Suprapubic skin (tissue), 4 donors: ENCODE measurements around the gene TRIM50. TPM values are rescaled to one million over a fixed set of nuclear protein-coding genes. Genes with fewer than 3 reads are reported as not detected.
"Not testable (repeated sequence)": the region's sequence is repeated elsewhere in the genome, so short reads cannot be mapped to it uniquely, and the experiment has no call there.

Source experiments
- DNase-seq, 2 donors: peaks; one replicate each; pipeline ENCODE4 v3.0.0-alpha.2; 2019; ENCODE audit warnings: low spot score in 2 of 2
- H3K27ac ChIP-seq: fragments of 200-600 bp; sonication (generic); one replicate; pipeline ENCODE4 v1.5.1; 2019
- H3K27me3 ChIP-seq: fragments of 200-600 bp; sonication (generic); one replicate; pipeline ENCODE4 v1.5.1; 2019
- H3K36me3 ChIP-seq: fragments of 200-600 bp; sonication (generic); one replicate; pipeline ENCODE4 v1.5.1; 2019
- H3K4me1 ChIP-seq: fragments of 200-600 bp; sonication (generic); one replicate; pipeline ENCODE4 v1.5.1; 2019
- H3K4me3 ChIP-seq: fragments of 200-600 bp; sonication (generic); one replicate; pipeline ENCODE4 v1.5.1; 2019; ENCODE audit warnings: mild to moderate bottlenecking
- H3K9me3 ChIP-seq: fragments of 200-600 bp; sonication (generic); one replicate; pipeline ENCODE4 v1.5.1; 2019
- CTCF ChIP-seq, 2 donors: fragments of 200-600 bp in 1 of 2; fragments of 450-650 bp in 1 of 2; sonication (generic) in 1 of 2; IDR thresholded peaks; one replicate each; pipeline ENCODE4 v1.5.1; 2016 to 2019; ENCODE audit warnings: antibody characterized with exemption in 2 of 2, mild to moderate bottlenecking in 1 of 2, moderate library complexity in 1 of 2
- EP300 ChIP-seq: sonication (generic); formaldehyde crosslinking; IDR thresholded peaks from one replicate; pipeline ENCODE4 v1.6.1; 2017; ENCODE audit warnings: antibody characterized with exemption
- POLR2A ChIP-seq, 2 donors: fragments of 450-650 bp; IDR thresholded peaks; one replicate each; pipeline ENCODE4 v1.6.1; 2017; ENCODE audit warnings: antibody characterized with exemption in 2 of 2, mild to moderate bottlenecking in 2 of 2, moderate library complexity in 2 of 2
- POLR2AphosphoS5 ChIP-seq, 3 donors: sonication (generic); formaldehyde crosslinking; IDR thresholded peaks; one replicate each; pipeline ENCODE4 v1.6.1; 2017; ENCODE audit warnings: antibody characterized with exemption in 3 of 3
- WGBS: methylation state at CpG from one replicate; pipeline ENCODE4 v1.1.5; 2018; 5-methylcytosine and 5-hydroxymethylcytosine counted together
- total RNA-seq, 4 donors: library from RNA; depleted of rRNA; stranded (reverse); fragments of >200 nt; gene quantifications; one replicate each; pipeline ENCODE4 v1.1.0, GENCODE V29; 2016

TRIM50 gene
- total RNA-seq = under 1 TPM in 1 of 4 donors, not detected in 3; 0.30 TPM

GRCh38 chr7:73327922-73328321 lies at the start of gene TRIM50, which contains the start of gene FKBP6:
Gene TRIM50, minus strand, starts transcription at chr7:73328082. Its CDS starts 3,295 bp downstream, at chr7:73324787.
Gene FKBP6, plus strand, starts transcription at chr7:73328161. Its CDS starts 268 bp downstream, at chr7:73328429.
- not testable (repeated sequence) for DNase-seq, H3K27me3 ChIP-seq, H3K4me3 ChIP-seq, H3K36me3 ChIP-seq, H3K9me3 ChIP-seq, H3K4me1 ChIP-seq, H3K27ac ChIP-seq
- 95% methylated on average over 43 of the region's 43 CpGs for WGBS

DNA sequence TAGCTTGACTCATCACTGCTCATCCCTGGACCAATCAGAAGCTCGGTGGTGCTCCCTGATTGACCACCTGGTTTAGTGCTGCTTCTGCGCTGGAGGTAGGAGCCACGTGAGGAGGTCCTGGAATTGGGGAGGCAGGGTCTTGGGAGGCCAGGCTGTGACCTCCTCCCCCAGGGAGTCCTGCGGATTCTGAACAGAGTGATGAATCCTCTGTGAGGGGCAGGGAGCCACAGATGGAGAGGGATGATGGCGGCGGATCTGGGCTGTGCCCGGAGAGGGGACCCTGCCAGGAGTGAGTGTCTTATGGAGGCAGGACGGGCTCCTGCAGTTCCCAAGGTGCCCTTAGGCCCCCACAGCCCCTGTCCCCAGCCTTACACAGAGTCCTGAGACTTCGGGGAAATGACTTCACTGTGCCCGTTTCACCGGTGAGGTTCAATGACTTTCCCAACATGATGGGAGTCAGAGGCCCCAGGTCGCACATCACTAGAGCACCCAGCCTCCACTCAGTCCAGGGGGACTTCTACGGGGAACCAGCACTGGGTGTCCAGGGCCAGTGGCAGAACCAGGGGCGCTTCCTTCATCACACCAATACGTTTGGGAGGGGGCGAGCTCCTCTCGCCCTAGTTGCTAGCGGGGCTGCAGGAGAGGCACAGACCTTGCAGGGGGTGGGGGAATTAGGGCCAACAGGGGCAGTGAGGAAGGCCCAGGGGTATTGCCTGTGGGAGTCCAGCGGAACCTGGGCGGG lies 49.0 kb upstream of the TRIM50 start:
- WGBS = 77% methylated on average over 20 of the region's 20 CpGs
- no peak for DNase-seq
- Histone ChIP-seq H3K27me3 (peaks cover 32% of the 10 kb centered on the region), H3K27ac (no peak overlapping the region), H3K36me3 (no peaks in the 10 kb centered on the region), H3K4me1 (peaks cover 4% of the 10 kb centered on the region), H3K4me3 (no peak overlapping the region), H3K9me3 (no peaks in the 10 kb centered on the region)
- no peak for TF ChIP-seq EP300
- TF ChIP-seq POLR2AphosphoS5 (IDR thresholded peaks at IDR 0.05) = no peak
- no peak for TF ChIP-seq CTCF (IDR thresholded peaks at IDR 0.05)
- no peak for TF ChIP-seq POLR2A (IDR thresholded peaks at IDR 0.05)

DNA sequence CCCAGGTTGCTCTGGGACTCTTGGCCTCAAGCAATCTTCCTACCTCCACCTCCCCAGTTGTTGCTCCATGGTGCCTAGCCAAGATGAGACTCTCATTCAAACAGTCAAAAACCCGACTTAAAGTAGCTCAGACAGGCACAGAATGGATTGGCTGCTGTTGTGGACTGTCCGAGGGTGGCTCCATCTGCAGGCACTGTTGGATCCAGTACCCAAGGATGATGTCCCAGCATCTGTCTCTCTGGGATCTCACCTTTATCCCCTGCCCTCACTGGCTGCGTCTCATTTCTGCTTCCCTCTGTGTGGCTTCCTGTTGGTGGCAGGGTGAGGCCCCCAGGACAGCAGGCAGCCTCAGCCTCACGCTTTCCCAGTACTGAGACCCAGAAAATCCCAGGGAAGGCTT lies 48.4 kb upstream of the TRIM50 start:
- not testable (repeated sequence) for H3K9me3 ChIP-seq, DNase-seq, H3K36me3 ChIP-seq, H3K27ac ChIP-seq, H3K4me3 ChIP-seq, H3K4me1 ChIP-seq
- 70% methylated on average over 3 of the region's 4 CpGs for WGBS
- H3K27me3 ChIP-seq = peaks cover 27% of the 10 kb centered on the region

- TF ChIP-seq EP300 = no peak
- TF ChIP-seq POLR2A (IDR thresholded peaks at IDR 0.05) = no peak
- TF ChIP-seq CTCF (IDR thresholded peaks at IDR 0.05) = no peak
- no peak for TF ChIP-seq POLR2AphosphoS5 (IDR thresholded peaks at IDR 0.05)
- no peak overlapping the region for H3K27ac ChIP-seq
- peaks cover 23% of the 10 kb centered on the region for H3K27me3 ChIP-seq
- H3K9me3 ChIP-seq = no peaks in the 10 kb centered on the region
- 76% methylated on average over 13 of the region's 13 CpGs for WGBS
- H3K4me3 ChIP-seq = no peak overlapping the region
- no peaks in the 10 kb centered on the region for H3K36me3 ChIP-seq
- peaks cover 4% of the 10 kb centered on the region for H3K4me1 ChIP-seq
- no peak for DNase-seq
Measured at GRCh38 chr7:73373741-73374140, 45.9 kb upstream of the TRIM50 start.

- Histone ChIP-seq H3K36me3 (no peaks in the 10 kb centered on the region), H3K27me3 (peaks cover 3% of the 10 kb centered on the region), H3K27ac (no peak overlapping the region), H3K4me1 (no peaks in the 10 kb centered on the region), H3K4me3 (no peak overlapping the region), H3K9me3 (no peaks in the 10 kb centered on the region)
- DNase-seq = no peak
- 92% methylated on average over 9 of the region's 9 CpGs for WGBS
- TF ChIP-seq POLR2AphosphoS5 (IDR thresholded peaks at IDR 0.05) = no peak
- no peak for TF ChIP-seq CTCF (IDR thresholded peaks at IDR 0.05)
- TF ChIP-seq EP300 = no peak
- TF ChIP-seq POLR2A (IDR thresholded peaks at IDR 0.05) = no peak
Measured at GRCh38 chr7:73369622-73370021, 41.7 kb upstream of the TRIM50 start.

GRCh38 chr7:73369009-73369408 lies 41.1 kb upstream of the TRIM50 start:
- 81% methylated on average over 10 of the region's 11 CpGs for WGBS
- TF ChIP-seq POLR2A (IDR thresholded peaks at IDR 0.05) (no peak), EP300 (no peak), CTCF (IDR thresholded peaks at IDR 0.05) (no peak), POLR2AphosphoS5 (IDR thresholded peaks at IDR 0.05) (no peak)
- no peaks in the 10 kb centered on the region for H3K4me1 ChIP-seq
- no peaks in the 10 kb centered on the region for H3K36me3 ChIP-seq
- H3K27ac ChIP-seq = no peak overlapping the region
- no peak overlapping the region for H3K4me3 ChIP-seq
- no peaks in the 10 kb centered on the region for H3K9me3 ChIP-seq
- H3K27me3 ChIP-seq = peaks cover 8% of the 10 kb centered on the region
- no peak for DNase-seq
